B cell (primary cell): ENCODE measurements around the gene PREX1.

Experiments
- CTCF ChIP-seq: fragments of 200-600 bp; IDR thresholded peaks from one replicate; pipeline ENCODE4 v1.8.0; 2022; ENCODE audit warnings: antibody characterized with exemption, mild to moderate bottlenecking
- EZH2 ChIP-seq: IDR thresholded peaks from 2 replicates; pipeline ENCODE4 v1.6.1; 2012; ENCODE audit warnings: borderline replicate concordance, low read depth, mild to moderate bottlenecking, moderate library complexity, low read length; ENCODE audit not compliant: insufficient read depth, poor library complexity, severe bottlenecking

GRCh38 chr20:48738399-48739304 lies 89.1 kb downstream of the PREX1 start:
- no peak for TF ChIP-seq CTCF
- TF ChIP-seq EZH2: no peak
